Activated T-helper 1 cell treated with anti-CD3 and anti-CD28 coated beads, Interleukin-12 subunit alpha, Interleukin-12 subunit beta, Interleukin-2, Interleukin-4 antibody, amounts not matched to agents 30 ng/mL and 10 ng/mL and 1 ng/mL, durations not matched to agents 14 hours and 24 hours and 36 hours (primary cell): Measurements from ENCODE around the gene MMD. TPM values are rescaled to one million over a fixed set of nuclear protein-coding genes. Genes with fewer than 3 reads are reported as not detected.

Experiments used
- DNase-seq: peaks from one replicate; pipeline ENCODE4 v3.0.0; 2021; ENCODE audit warnings: low spot score
- H3K27ac Mint-ChIP-seq: one replicate; pipeline ENCODE4 v1.8.0; 2021; ENCODE audit warnings: mild to moderate bottlenecking, mixed read lengths
- H3K27me3 Mint-ChIP-seq: one replicate; pipeline ENCODE4 v1.8.0; 2022; ENCODE audit warnings: mild to moderate bottlenecking, moderate library complexity, mixed read lengths; ENCODE audit not compliant: insufficient read depth
- H3K36me3 Mint-ChIP-seq: one replicate; pipeline ENCODE4 v1.8.0; 2021; ENCODE audit warnings: low read depth, mixed read lengths
- H3K4me1 Mint-ChIP-seq: one replicate; pipeline ENCODE4 v1.8.0; 2021; ENCODE audit warnings: low read depth, mixed read lengths
- H3K4me3 Mint-ChIP-seq: one replicate; pipeline ENCODE4 v1.8.0; 2021; ENCODE audit warnings: mild to moderate bottlenecking, moderate library complexity, mixed read lengths
- H3K9me3 Mint-ChIP-seq: one replicate; pipeline ENCODE4 v1.8.0; 2021; ENCODE audit warnings: mixed read lengths
- intact Hi-C: fragments of 100-400 bp; cut with micrococcal nuclease; formaldehyde crosslinking; loops from one replicate; pipeline ENCODE4 v1.15.1; 2024
- total RNA-seq: library from RNA; stranded (reverse); gene quantifications from 2 replicates; pipeline ENCODE4 v1.2.3, GENCODE V29; 2022

The MMD gene
- total RNA-seq, 1 donor from 2014 or later: 24.6 TPM

DNA sequence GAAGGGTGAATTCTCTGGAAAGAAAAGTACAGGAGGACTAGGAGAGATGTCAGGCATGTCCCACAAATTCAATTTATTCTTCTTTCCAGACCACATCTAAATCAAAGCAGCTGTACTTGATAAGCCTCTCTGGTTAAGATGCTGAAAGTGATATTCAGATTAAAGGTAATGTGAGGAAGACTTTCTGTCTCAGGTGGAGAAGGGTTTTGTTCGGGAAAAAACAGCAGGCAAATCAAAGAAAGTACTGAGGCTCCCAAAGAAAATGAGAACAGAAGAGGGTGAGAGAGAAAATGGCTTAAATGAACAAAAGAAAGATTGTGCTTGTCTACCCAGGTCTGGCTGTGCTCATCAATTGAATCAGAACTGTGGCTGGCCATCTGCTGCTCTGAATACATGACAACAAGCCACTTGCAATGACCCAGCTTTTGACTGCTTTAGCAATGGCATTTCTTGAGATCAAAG lies 55.6 kb downstream of the MMD start:
- no peak for DNase-seq
- no peak overlapping the region for H3K27ac Mint-ChIP-seq
- peaks cover under 1% of the 10 kb centered on the region for H3K36me3 Mint-ChIP-seq
- intact Hi-C loops: no loop called here
- peaks cover 5% of the 10 kb centered on the region for H3K9me3 Mint-ChIP-seq
- H3K27me3 Mint-ChIP-seq: peaks cover 23% of the 10 kb centered on the region
- H3K4me1 Mint-ChIP-seq: peaks cover 4% of the 10 kb centered on the region
- no peak overlapping the region for H3K4me3 Mint-ChIP-seq

- Mint-ChIP-seq H3K27ac (no peak overlapping the region), H3K4me1 (no peaks in the 10 kb centered on the region), H3K9me3 (peaks cover 12% of the 10 kb centered on the region), H3K4me3 (no peak overlapping the region), H3K27me3 (peaks cover 31% of the 10 kb centered on the region), H3K36me3 (peaks cover 2% of the 10 kb centered on the region)
- no peak for DNase-seq
- intact Hi-C loops: no loop called here
Measured at GRCh38 chr17:55363033-55363432, 58.6 kb downstream of the MMD start.

GRCh38 chr17:55360971-55361370 lies 60.7 kb downstream of the MMD start:
- no peak overlapping the region for H3K4me3 Mint-ChIP-seq
- H3K27me3 Mint-ChIP-seq: peaks cover 28% of the 10 kb centered on the region
- no peak overlapping the region for H3K27ac Mint-ChIP-seq
- no peak for DNase-seq
- H3K9me3 Mint-ChIP-seq: peaks cover 12% of the 10 kb centered on the region
- peaks cover 2% of the 10 kb centered on the region for H3K36me3 Mint-ChIP-seq
- intact Hi-C loops: no loop called here
- H3K4me1 Mint-ChIP-seq: no peaks in the 10 kb centered on the region

DNA sequence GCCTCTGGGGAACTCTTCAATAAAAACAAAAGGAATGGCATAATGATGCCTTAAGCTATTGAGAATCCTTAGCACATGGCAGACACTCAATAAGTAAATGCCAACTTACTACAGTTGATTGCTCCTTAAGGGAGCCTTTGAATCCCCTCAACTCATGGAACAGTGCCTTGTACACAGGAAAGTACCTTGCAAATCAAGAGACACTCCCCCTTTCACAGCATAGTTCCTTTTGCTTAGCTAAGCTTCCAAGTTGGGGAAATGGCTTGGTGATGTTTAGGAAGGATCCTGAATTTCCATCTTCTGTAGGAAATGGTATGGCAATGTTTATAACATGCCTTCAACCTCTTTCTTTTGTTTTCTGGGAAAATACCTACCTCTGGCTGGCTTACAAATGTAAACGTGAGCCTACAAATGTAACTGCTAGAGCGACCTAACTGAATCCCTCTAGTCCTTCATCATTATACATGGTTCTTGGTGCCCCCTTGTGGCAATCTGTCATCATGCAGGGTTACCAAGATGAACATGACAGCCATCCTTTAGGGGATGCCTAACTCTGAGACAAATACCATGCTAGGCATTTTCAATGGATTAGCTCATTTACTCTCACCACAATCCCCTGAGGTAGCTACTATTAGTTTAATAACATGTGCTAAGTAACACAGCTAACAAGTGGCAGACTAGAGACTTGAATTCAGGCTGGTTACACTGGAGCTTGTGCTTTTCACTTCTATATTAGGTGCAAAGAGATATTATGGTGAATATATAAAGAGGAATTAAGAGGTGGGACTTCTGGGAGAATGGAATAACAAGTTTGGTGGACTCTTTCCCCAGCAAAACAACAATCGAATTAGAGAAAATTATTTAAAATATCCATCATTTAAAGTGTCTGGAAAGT lies 65.0 kb downstream of the MMD start:
- Mint-ChIP-seq H3K4me1 (no peaks in the 10 kb centered on the region), H3K36me3 (peaks cover 2% of the 10 kb centered on the region), H3K4me3 (no peak overlapping the region)

GRCh38 chr17:55354941-55355340 lies 66.7 kb downstream of the MMD start:
- no peak overlapping the region for H3K27ac Mint-ChIP-seq
- no peak for DNase-seq
- no peak overlapping the region for H3K4me3 Mint-ChIP-seq
- intact Hi-C loops: no loop called here
- no peaks in the 10 kb centered on the region for H3K4me1 Mint-ChIP-seq
- H3K27me3 Mint-ChIP-seq: peaks cover 24% of the 10 kb centered on the region
- no peaks in the 10 kb centered on the region for H3K36me3 Mint-ChIP-seq
- H3K9me3 Mint-ChIP-seq: no peaks in the 10 kb centered on the region

More for the DNA sequence above, 65.0 kb downstream of the MMD start:
- peaks cover 21% of the 10 kb centered on the region for H3K27me3 Mint-ChIP-seq
- intact Hi-C loops: loop anchor here (1.0 kb wide), 3 partner anchors 60 to 363 kb away; no protein-coding TSS in a partner anchor
- H3K9me3 Mint-ChIP-seq: peaks cover 12% of the 10 kb centered on the region
- DNase-seq: peak; percentile 51
- no peak overlapping the region for H3K27ac Mint-ChIP-seq

DNA sequence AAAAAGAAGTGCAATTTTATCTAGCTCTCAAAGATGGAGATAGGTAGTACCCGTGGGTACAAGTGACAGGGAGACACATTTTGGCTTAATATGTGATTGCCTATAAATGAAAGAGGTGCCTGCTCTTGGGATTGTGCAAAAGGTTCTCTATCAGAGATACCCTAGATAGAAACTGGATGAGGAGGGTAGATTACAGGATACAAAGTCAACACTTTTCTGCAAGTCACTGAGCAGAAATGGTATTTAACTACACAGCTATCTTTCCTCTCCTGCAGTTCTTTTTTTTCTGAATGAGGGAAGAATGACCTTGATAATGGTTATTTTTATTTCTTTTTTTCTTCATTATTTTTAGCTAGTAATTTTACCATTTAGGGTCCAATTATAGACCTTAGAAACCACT lies 67.6 kb downstream of the MMD start:
- intact Hi-C loops: no loop called here
- Mint-ChIP-seq H3K27ac (no peak overlapping the region), H3K27me3 (peaks cover 24% of the 10 kb centered on the region), H3K9me3 (no peaks in the 10 kb centered on the region), H3K4me3 (no peak overlapping the region), H3K36me3 (no peaks in the 10 kb centered on the region), H3K4me1 (peaks cover under 1% of the 10 kb centered on the region)
- DNase-seq: no peak

GRCh38 chr17:55351226-55351625 lies 70.4 kb downstream of the MMD start:
- no peak for DNase-seq
- Mint-ChIP-seq H3K4me1 (peaks cover 21% of the 10 kb centered on the region), H3K9me3 (peaks cover 6% of the 10 kb centered on the region), H3K4me3 (no peak overlapping the region), H3K27ac (no peak overlapping the region), H3K36me3 (no peaks in the 10 kb centered on the region), H3K27me3 (peaks cover 26% of the 10 kb centered on the region)
- intact Hi-C loops: no loop called here

DNA sequence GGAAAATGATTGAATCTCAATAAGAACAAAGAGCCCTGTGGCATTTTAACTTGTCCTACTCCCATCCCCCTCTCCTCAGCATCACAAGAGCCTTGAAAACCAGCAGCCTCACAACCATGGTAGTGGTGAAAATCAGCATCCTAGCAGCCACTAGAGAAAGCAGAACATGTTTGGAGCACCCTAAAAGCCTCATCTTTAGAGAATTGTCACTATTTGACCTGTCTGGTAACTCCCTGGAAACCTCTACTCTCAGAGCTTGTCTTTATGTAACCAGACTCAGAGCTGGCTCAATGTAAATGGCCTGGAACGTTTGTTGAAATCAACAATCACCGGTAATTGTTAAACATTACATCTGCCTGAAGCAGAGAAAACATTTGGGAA lies 70.8 kb downstream of the MMD start:
- Mint-ChIP-seq H3K27ac (no peak overlapping the region), H3K36me3 (no peaks in the 10 kb centered on the region), H3K4me3 (no peak overlapping the region), H3K9me3 (peaks cover 7% of the 10 kb centered on the region), H3K4me1 (peaks cover 22% of the 10 kb centered on the region), H3K27me3 (peaks cover 25% of the 10 kb centered on the region)
- no peak for DNase-seq
- intact Hi-C loops: no loop called here

GRCh38 chr17:55348749-55349354 lies 72.8 kb downstream of the MMD start:
- H3K36me3 Mint-ChIP-seq: peaks cover 5% of the 10 kb centered on the region
- peaks cover 41% of the 10 kb centered on the region for H3K4me1 Mint-ChIP-seq
- intact Hi-C loops: loop anchor here (1.0 to 5.0 kb wide), 5 partner anchors 82 to 381 kb away; partner anchors contain the start of genes COX11 and STXBP4
- peaks cover 11% of the 10 kb centered on the region for H3K9me3 Mint-ChIP-seq
- H3K4me3 Mint-ChIP-seq: no peak overlapping the region
- peaks cover 15% of the 10 kb centered on the region for H3K27me3 Mint-ChIP-seq
- peak; percentile 12 for DNase-seq
- no peak overlapping the region for H3K27ac Mint-ChIP-seq

DNA sequence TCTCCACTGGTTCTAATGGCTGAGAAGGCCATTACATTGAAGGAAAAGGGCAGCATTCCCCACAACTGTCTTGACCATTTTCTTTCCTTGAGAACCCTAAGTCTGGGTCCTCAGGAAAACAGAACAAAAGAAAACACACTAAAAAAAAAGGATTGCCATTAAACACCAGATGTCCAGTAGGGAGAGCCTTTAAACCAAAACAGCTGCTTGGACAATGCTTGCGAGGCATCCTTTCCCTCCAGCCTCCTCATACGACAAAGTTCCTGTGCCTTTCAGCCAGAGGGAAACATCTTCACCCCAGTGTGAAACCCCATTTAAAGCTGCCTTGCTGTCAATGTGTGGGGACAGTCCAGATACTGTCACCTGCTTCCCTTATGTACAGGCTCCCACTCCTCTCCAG lies 74.3 kb downstream of the MMD start:
- Mint-ChIP-seq H3K4me1 (peaks cover 55% of the 10 kb centered on the region), H3K36me3 (peaks cover 5% of the 10 kb centered on the region), H3K27me3 (peaks cover 15% of the 10 kb centered on the region), H3K4me3 (no peak overlapping the region), H3K27ac (no peak overlapping the region), H3K9me3 (peaks cover 11% of the 10 kb centered on the region)
- intact Hi-C loops: loop anchor here (5.0 kb wide), 1 partner anchor 255 kb away; no protein-coding TSS in a partner anchor
- no peak for DNase-seq

DNA sequence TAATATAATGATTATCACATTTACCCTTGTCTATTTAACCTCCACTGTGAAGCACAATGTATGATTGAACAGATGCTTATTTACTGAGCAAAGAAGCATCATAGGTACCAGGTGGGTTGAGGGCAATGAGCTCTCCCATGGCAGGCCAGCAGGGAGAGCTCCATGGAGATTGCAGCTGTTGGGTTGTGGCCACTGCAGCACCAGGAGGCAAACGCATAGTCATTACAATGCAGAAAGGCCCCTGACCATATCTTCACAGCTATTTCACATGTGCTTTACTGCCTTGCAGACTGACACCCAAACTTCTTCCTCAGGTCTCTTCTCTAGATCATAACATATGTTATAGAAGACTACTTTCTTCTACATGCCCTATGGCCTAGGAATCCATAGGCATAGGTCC lies 75.0 kb downstream of the MMD start:
- no peak for DNase-seq
- Mint-ChIP-seq H3K4me3 (no peak overlapping the region), H3K9me3 (peaks cover 11% of the 10 kb centered on the region), H3K36me3 (peaks cover 5% of the 10 kb centered on the region), H3K27me3 (peaks cover 16% of the 10 kb centered on the region), H3K27ac (no peak overlapping the region), H3K4me1 (peaks cover 56% of the 10 kb centered on the region)
- intact Hi-C loops: loop anchor here (5.0 kb wide), 1 partner anchor 254 kb away; no protein-coding TSS in a partner anchor

DNA sequence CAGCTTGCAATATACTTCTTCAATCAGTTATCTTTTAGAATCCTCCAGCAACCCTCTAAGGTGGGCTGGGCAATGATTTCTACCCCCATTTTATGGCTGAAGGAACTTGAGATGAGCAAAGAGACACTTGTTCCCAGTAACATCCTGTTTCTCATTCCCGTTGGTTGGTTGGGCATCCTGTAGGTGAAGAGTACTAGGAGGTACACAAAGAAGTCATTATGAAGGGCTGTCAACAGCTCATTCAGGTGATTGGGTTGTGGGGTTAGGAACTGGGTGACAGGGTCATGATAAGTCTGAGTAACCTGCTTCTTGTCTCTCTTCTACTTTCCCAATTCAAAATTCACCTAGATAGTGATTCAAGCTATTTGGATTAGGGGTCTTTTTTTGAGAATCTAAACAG lies 76.5 kb downstream of the MMD start:
- Mint-ChIP-seq H3K9me3 (peaks cover 11% of the 10 kb centered on the region), H3K27me3 (peaks cover 16% of the 10 kb centered on the region), H3K4me3 (peak overlapping the region; percentile 44), H3K27ac (no peak overlapping the region), H3K36me3 (peaks cover 5% of the 10 kb centered on the region), H3K4me1 (peaks cover 58% of the 10 kb centered on the region)
- no peak for DNase-seq
- intact Hi-C loops: loop anchor here (2.0 to 5.0 kb wide), 3 partner anchors 76 to 308 kb away; partner anchors contain the start of gene MMD

DNA sequence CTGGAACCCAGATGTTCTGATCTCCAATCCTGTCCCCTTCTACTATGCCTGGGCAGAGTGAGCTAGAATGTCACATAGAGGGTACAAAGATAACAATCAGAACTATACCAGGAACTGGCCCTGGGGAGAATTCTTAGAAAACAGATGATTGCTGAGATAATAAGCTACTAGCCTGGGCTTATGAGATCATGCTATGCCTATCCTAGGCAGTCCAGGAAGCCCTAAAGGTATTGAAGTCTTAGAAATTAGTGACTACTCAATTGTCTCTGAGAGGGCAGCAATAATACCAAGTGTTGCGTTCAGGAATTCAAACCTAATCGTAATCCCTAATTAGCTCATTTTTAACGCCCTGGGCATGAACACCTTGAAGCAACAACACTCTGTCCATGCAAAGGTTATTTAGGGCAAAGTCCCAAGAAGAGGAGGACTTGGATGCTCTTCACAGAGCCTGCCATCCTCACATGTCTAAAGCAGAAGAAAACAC lies 77.1 kb downstream of the MMD start:
- Mint-ChIP-seq H3K4me1 (peaks cover 64% of the 10 kb centered on the region), H3K9me3 (peaks cover 11% of the 10 kb centered on the region), H3K27ac (peak overlapping the region; percentile 40), H3K36me3 (peaks cover 7% of the 10 kb centered on the region), H3K4me3 (peak overlapping the region; percentile 44), H3K27me3 (peaks cover 19% of the 10 kb centered on the region)
- DNase-seq: peak; percentile 48
- intact Hi-C loops: loop anchor here (1.0 to 5.0 kb wide), 5 partner anchors 29 to 390 kb away; partner anchors contain the start of gene MMD
